GM19463 (cell line): ENCODE measurements around the gene ITGA6.

Experiments
- ATAC-seq: cut with Tn5 transposase; IDR thresholded peaks from one replicate; pipeline ENCODE4 v1.9.1; 2021; ENCODE audit warnings: mild to moderate bottlenecking, moderate library complexity; ENCODE audit not compliant: unreplicated experiment

Gene ITGA6

DNA sequence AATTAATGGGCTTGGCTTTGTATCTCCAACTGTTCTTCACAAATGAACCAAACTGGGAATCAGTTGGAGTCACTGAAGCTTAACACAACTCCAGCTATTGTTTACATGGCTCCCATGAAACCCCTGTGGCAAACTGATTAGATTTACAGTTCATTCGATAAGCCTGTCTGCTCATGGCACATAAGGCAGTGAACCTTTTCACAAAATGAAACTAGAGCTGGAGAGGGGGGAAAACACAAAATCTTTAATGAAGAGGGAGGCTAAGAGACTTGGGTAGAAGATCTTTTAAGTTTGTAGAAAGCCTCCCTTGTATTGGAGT, 11.6 kb upstream of the ITGA6 start:
- ATAC-seq, result no peak

DNA sequence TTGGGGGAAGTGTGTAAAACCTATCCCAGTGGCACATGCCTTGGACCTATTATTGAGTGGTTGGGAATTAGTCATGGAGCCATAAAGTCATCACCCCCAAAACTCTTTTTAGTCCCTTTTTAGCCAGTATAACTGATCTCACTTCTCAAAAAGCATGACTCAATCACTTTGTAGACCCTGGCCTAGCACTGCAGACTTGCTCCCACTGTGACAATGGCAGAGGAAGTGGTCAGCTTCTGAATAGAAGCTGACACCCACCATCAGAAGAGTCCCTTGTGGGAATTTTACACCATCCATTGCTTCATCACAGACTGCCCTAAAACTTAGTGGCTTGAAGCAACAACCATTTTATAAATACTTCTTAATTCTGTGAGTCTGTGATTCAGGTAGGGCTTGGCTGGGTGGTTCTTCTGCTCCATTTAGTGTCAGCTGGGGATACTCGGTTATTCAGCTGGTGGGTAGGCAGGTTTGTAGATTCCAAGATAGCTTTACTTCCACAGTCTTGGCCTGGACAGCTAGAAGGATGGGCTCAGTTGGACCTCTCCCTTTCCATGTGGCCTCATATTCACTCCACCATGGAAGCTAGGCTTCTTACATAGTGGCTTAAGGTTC, 10.8 kb upstream of the ITGA6 start:
- no peak for ATAC-seq

DNA sequence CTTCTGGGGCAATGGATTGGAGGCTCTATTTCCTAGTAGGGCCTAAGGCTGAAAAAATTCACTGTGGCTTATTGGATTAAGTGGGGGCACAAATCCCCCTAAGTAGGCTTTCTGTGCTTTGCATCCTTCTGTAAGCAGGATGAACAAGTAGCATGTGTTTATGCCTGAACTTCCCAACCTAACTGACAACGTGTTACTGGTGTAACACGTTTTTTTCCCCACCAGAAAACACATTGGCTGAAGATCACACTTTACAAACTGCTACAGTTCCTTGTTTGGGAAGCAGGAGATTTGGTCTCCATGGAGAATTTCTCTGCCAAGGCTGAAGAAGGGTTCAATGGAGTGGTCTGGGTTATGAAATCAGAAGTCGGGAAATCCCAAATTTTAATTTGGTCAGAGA, 7.2 kb upstream of the ITGA6 start:
- ATAC-seq, result no peak

DNA sequence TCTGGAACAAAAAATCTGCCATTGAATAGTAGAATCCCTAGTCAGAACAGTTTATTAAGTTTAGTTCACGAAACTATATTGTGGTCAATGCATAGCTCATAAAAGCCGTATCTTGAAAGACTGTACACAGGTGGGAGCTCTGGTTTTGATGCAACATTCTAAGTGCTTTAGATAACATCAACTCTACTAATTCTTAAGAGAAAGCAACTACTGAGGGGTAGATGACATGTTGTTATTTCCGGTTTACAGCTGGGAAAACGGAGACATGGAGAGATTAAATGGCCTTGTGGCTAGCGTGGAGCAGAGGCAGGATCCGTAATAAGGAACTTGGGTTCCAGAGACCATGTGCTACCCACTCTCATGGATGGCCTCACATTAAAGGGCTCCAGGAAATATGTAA, 4.2 kb upstream of the ITGA6 start:
- no peak for ATAC-seq

DNA sequence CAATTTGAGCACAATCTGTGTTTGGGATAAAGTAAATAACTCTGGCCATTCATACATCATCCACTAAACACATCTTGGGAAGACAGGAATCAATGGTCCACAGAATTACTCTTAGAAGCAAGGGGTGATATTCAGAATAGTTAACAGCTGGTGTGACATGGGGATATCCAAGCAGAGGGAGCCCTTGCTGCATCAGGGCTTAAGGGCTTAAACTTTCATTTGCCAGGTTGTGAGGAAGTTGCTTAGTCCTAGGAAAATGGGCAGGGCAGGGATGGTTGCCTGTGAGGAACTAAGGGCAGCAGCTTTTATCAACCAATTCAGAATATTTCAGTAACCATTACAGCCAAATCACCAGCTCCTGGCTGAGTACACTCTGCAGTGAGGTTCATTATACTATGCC, 2.0 kb upstream of the ITGA6 start:
- no peak for ATAC-seq

DNA sequence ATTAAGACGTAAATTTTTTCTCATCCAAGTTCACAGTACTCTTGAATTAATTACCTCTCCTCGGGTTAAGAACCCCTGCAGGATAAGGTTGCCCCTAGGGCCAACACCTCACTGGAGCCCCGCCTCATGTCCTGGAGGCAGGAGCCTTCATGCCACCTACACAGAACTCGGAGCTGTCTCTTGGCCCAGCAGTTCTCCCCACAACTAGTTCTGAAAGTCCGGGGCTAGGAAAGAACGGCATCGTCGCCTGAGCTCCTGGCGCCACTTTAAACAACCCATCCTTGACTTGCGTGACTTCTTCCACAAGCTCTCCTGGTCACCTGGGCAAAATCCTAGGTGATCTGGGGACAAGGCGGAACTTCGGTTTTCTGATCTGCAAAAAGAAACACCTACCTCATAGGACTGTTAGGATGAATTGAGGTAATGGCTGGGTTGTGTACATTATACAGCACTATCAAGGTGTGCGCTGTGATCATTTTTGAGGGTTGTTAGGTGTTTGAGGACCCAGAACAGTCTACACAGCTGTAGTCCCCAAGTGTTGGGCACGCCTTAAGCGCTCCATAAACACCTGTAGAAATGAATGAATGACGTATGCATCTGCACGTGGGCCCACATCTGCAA, 641 bp upstream of the ITGA6 start:
- ATAC-seq, result no peak

DNA sequence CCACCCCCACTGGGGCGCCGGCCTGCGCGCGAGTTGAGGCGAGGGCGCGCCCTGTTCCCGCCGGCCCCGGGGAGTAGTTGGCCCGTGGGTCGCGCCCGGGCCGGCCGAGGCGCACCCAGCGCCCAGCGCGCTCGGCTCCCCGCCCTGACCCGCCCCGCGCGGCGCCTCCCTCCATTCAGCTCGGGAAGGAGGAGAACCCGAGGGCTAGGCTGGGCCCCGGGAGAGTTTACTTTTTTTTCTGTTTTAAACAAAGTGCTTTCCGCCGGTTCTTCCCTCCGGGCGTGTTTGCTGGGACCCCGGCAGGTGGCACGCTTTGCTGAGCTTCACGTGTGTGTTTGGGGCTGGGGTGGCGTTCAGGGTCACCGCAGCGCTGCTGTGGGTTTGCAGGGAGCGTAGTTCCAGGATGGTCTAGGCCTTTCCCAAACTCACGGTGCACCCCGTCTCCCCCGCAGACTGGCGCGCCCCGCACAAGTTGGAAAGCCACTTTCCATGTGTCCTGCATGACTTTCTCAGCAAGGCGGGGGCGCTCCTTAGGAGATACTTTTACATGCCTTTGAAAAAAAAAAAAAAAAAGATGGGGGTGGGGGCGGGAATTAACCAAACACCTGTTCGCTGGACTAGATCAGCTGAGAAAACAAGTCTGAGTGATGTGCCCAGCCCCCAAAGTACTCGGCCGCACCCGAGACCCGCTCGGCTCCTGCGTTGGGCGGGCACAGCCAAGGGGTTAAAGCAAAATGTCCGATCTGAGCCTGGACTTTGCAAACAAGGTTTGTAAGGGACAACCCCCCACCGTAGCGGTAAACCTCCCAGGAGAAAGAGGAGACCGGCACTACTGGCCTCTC, 825 bp downstream of the ITGA6 start:
- ATAC-seq, result peak; percentile 14

DNA sequence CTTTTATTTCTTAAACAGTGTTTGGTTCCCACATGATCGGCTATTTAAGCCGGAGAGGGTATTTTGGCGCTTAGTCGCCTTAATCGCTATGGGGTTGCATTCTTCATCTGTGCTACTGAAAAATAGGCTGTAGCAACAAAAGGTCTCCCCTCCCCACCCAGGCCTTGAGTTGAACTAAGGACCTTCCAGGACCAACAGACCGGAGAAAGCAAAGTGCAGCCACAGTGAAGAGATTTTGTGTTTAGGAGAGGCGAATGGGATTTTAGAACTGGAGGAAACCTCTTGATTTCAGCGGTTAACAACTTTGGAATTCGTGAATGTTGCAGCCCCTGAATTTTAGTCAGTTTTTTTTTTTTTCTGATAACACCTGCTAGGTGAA, 1.4 kb downstream of the ITGA6 start:
- ATAC-seq, result no peak

DNA sequence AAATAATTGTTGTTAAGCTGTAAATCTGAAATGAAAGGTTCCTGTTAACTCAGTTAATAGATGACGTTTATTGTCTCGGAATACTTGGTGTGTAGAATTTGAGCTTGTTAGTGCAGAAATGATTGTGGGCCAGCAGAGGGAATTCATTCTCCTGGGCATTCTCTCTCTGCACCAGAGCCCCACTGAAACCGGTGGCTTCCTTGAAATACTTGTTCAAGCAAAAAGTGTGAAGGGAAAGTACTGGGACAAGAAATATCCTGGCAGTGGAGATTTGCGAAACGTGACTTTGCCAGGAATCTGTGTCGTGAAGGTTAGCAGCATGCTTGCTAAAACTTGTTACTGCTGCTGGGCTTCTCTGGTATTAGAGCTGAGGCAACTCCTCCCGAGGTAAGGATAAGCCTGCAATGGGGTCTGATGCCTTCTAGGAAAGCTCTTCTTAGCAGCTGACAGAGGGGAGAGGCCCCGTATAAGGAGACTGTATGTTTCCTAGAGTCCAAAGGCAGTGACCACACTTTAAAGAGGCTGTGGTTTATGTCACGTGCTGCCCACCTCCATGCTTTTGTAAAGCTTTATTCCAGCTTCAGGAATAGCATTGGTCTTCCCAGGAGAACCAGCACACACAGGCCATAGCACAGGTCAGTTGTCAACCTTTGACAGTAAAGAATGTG, 2.0 kb downstream of the ITGA6 start:
- ATAC-seq, result no peak

DNA sequence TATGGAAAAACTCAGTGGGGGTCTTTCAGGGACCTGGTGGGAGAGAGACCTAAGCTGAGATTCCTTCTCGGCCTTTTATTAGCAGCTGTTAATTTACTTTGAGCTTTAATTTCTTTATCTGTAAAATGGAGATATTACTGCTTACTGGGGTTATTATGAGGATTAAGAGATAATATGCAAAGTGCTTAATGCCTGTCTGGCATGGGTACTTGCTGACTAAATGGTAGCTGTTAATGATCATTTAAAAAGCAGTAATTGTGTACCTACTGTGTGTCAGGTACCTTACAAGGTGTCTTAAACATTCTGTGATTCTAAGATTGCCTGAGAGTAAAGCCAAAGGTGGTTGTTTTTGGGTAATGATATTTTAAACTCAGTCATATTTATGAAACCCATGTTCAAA, 2.6 kb downstream of the ITGA6 start:
- no peak for ATAC-seq

DNA sequence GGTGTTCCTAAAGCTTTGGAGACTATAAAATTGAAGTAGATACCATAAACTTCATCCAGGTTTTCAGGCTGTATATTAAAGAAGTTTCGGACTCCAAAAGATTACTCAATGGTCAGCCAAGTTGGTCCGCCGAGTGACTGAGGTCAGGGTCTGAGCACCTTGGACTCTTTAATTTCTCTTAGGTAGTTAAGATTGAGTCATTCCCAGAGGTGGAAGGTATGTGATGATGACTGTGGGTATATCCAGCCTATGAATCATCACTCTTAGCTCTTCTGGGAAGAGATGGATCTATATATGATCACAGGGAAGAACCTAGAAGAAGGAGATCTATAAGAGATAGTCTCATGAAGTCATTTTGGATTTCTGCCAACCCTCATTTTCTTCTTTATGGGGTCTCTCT, 3.3 kb downstream of the ITGA6 start:
- no peak for ATAC-seq

DNA sequence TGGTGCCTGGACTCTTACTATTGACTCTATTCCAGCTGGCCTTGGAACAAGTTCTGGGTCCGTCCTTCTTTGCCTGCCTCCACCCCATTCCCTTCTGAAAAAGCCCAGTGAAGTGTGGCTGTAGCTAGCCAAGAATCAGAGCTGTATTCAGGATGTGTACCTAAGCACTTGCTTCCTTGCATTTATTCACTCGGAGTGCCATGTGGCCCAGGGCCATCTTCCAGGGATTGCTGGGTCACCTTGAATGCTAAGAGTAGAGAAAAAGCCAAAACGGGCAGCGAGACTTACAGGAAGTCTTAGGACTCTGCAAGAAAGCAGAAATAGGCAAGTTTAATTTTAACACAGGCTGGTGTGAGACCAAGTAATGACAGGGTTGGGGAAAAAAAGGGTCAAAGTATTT, 4.1 kb downstream of the ITGA6 start:
- no peak for ATAC-seq

DNA sequence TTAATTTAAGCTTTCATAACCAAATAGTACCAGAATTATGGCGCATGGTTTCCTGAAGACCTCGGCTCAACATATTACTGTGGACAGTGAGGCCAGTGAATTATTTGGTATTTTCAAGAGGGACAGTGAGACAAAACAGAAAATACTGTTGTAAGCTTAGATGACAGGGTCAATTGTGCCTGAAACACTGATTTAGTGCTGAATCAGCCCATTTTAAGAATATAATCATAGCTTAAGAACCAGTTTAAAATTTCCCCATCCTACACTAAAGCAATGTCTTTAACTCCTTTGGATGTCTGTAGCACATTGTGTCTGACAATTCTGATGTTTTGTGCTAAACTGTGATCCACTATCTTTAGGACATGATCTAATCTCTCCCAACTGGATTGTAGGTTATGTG, 4.6 kb downstream of the ITGA6 start:
- no peak for ATAC-seq

DNA sequence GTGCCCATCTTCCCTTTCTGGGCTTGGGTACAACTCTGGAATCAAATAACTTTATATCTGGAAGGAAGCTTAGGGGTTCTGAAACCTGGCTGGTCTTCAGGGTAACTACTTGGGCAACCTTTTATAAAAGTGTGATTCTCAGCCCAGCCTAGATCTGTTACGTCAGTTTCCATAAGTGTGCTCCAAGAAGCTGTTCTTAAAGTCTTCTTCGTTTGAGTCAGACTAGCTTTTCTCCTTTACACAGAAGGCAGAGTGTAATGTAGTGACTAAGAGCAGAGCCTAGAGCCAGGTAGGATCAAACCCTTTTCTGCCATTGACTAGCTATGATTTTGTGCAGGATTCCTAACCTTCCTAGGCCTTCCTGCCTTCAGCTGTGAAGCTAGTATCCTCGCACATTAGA, 5.8 kb downstream of the ITGA6 start:
- ATAC-seq, result no peak

DNA sequence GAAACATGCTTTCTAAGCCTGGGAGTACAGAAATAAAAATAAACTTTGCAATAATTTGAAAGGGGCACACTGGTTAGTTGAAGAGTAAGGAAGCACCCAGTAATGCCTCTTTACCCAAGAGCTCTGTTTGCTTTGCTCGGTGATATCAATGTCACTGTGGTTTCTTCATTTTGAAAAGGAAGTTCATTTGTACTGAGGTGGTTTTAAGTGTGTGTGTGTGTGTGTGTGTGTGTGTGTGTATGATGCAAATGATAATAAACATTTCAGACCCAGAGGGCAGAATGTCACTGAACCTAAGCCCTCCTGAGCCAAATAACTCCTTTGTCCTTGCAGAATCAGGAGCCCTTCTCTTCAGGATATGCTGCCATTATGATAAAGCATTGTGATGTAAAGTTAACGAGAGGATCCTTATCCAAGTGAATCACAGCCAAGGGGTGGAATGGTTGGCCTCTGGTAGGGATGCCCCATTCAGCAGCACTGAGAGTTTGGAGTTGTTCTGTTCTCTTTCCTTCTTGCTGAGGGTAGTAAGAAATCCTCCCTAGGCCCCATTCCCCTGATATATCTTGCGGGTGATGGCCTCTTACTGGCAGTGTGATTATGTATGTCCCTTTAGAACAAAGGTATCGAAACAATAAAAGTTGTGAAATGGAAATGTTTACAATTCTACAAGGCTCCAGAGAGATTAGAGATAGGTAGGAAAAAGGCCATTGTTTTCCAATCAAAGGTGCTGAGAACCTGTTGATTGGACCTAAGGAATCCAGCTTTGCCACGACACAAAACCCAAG, 7.6 kb downstream of the ITGA6 start:
- ATAC-seq, result no peak

DNA sequence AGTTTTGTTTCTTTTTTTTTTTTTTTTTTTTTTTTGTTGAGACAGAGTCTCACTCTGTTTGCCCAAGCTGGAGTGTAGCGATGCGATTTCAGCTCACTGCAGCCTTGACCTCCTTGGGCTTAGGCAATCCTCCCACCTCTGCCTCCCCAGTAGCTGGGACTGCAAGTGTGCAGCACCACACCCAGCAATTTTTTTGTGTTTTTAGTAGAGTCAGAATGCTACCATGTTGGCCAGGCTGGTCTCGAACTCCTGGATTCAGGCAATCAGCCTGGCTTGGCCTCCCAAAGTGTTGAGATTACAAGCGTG, 8.2 kb downstream of the ITGA6 start:
- no peak for ATAC-seq

DNA sequence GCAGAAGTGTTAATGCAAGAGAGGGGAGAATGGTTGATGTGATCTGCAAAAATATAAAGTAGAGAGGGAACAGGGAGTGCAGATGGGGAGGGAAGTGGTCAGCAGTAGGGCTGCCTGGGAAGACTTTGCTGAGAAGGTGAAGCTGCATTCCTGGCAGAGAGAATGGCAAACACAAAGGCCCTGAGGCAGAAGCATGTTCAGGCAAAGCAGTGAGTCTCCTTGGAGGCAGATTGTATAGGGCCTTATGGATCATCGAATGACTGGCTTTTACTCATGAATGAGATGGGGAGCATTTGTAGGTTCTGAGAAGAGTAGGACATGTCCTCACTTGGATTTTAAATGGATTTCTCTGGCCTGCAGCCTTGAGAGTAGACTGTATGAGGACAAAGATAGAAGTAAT, 9.5 kb downstream of the ITGA6 start:
- no peak for ATAC-seq

DNA sequence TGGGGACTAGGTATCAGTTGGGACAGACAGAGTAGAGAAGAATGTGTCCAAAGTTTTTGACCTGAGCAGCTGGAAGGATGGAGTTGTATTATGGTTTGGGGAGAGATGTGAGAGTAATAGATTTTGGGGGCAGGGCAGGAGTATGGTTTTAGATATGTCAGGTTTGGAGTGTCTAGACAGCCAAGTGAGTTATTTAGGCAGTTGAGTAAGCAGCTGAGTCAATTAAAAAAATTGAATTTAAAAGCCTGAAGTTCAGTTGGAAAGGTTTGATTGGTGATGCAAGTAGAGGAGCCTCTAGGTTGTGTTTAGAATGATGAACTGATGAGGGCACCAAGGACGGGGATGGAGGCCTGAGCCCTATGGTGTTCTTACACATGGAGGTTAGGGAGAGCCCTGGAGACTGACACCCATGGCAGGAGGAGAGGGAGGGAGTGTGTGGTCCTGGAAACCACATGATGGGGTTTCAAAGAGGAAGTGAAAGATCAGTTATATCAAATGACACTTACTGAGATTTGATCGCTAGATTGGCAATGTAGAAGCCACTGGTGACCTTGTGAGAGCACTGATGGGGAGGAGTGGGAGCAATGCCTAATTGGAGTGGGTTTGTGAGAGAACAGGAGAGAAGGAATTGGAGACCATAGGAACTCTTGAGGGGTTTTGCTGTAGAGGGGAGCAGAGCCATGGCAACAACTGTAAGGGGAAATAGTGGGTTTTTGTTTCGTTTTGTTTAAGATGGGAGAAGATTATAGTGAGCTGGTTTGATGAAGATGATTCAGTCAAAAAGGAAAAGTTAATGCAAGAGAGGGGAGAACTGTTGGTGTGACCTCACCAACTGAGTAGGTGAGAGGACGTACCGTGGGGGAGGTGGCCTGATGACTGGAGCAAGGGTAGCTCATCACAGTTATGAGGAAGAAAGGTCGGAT, 10.3 kb downstream of the ITGA6 start:
- ATAC-seq, result peak; percentile 78

DNA sequence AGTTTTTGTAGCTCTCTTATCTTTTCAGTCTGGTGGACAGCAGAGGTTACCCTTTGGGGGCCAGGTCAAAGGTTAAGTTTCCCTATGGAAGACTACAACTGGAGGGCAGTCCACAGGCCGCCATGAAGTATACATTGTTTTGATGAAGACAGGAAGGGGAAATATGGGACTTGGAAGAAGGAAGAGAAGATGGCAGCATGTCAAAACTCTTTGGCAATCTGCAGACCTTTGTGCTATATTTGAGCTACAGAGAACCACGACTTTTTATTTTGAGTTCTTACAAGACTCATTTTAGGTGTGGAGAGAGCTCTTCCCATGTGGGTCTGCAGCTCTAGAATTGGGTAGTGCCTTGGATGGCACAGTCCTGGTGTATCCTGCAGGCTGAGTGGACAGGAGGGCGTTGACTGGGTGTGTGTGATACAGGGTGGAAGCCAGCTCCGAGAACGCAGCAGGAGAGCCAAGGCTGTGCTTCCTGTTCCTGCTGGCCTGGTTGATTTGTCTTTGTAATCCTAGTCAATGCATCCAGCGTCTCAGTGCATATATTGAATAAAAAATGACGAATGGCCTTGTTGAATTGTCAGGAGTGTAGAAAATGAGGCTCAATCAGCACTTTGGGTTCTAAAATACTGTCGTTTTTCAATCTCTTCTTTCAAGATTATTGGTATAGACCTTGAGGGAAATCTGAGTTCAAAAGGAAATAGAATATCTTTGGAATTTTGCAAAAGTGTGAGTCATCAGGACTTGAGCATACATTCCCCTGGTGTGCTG, 11.5 kb downstream of the ITGA6 start:
- ATAC-seq, result no peak

DNA sequence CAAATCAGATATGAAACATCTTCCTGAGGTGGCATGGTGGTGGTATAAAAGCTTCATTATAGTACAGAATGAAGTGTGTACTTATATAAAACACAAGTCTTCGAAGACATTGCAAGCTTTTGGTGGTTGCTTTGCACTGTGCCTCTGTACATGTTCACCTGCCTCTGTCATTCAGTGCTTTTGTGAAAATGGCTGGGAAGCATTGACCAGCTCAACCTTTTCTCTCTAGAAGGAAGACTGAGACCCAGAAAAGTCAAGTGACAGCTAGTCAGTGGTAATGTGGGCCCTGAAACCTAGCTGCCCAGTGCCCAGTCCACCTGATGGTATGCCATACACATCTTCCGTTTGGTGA, 12.1 kb downstream of the ITGA6 start:
- no peak for ATAC-seq
